Neural crest cell (in vitro differentiated cells): ENCODE results near the gene ALX3. TPM values are rescaled to one million over a fixed set of nuclear protein-coding genes. Genes with fewer than 3 reads are reported as not detected.

Experiments used
- DNase-seq: peaks from one replicate; pipeline ENCODE4 v3.0.0; 2021; ENCODE audit warnings: low read depth, mixed read lengths, low spot score
- H3K27ac Mint-ChIP-seq: one replicate; pipeline ENCODE4 v1.8.0; 2021; ENCODE audit warnings: mild to moderate bottlenecking, mixed read lengths; ENCODE audit not compliant: unreplicated experiment
- H3K27me3 Mint-ChIP-seq: 2 replicates; pipeline ENCODE4 v1.8.0; 2021; ENCODE audit warnings: low read depth, mild to moderate bottlenecking, mixed read lengths
- H3K36me3 Mint-ChIP-seq: 2 replicates; pipeline ENCODE4 v1.8.0; 2021; ENCODE audit warnings: low read depth, mild to moderate bottlenecking, mixed read lengths
- H3K4me1 Mint-ChIP-seq: 2 replicates; pipeline ENCODE4 v1.8.0; 2021; ENCODE audit warnings: mixed read lengths
- H3K4me3 Mint-ChIP-seq: one replicate; pipeline ENCODE4 v1.8.0; 2021; ENCODE audit warnings: mild to moderate bottlenecking, mixed read lengths
- H3K9me3 Mint-ChIP-seq: 2 replicates; pipeline ENCODE4 v1.8.0; 2021; ENCODE audit warnings: mixed read lengths
- total RNA-seq: library from RNA; stranded (reverse); gene quantifications from 2 replicates; pipeline ENCODE4 v1.2.1, GENCODE V29; 2021
- TF ChIP-seq, protein P1 (sequence below): fragments of 200-600 bp; sonication (generic); conservative IDR thresholded peaks from 2 replicates; pipeline ENCODE4 v1.5.0; 2021; ENCODE audit warnings: antibody characterized with exemption, mild to moderate bottlenecking

The ALX3 gene
- total RNA-seq, 1 donor from 2014 or later = 0.21 TPM

DNA sequence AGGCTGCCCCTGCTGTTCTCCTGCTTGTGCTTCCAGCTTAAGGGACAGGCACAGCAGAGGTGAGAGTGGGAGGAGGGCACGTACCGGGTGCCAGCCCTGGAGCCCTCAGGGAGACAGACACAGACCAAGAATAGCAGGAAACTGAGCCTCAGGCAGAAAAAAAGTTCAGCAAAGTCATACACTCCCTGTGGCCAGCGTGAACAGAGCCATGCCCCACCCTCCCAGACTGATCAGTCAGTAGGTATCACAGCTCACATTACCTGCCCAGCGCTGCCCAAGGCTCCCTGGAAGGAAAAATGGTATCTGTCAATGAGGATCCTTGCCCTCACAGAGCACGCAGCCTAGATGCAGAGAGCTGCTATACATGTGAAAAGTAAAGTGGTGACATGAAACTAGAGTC, 43.1 kb upstream of the ALX3 start:
- no peak for DNase-seq
- H3K4me3 Mint-ChIP-seq = no peak overlapping the region
- H3K9me3 Mint-ChIP-seq = no peaks in the 10 kb centered on the region
- H3K4me1 Mint-ChIP-seq = peaks cover 15% of the 10 kb centered on the region
- TF ChIP-seq, protein P1, sequence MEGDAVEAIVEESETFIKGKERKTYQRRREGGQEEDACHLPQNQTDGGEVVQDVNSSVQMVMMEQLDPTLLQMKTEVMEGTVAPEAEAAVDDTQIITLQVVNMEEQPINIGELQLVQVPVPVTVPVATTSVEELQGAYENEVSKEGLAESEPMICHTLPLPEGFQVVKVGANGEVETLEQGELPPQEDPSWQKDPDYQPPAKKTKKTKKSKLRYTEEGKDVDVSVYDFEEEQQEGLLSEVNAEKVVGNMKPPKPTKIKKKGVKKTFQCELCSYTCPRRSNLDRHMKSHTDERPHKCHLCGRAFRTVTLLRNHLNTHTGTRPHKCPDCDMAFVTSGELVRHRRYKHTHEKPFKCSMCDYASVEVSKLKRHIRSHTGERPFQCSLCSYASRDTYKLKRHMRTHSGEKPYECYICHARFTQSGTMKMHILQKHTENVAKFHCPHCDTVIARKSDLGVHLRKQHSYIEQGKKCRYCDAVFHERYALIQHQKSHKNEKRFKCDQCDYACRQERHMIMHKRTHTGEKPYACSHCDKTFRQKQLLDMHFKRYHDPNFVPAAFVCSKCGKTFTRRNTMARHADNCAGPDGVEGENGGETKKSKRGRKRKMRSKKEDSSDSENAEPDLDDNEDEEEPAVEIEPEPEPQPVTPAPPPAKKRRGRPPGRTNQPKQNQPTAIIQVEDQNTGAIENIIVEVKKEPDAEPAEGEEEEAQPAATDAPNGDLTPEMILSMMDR = no peak
- no peak overlapping the region for H3K27ac Mint-ChIP-seq
- no peaks in the 10 kb centered on the region for H3K36me3 Mint-ChIP-seq
- H3K27me3 Mint-ChIP-seq = peaks cover 17% of the 10 kb centered on the region

DNA sequence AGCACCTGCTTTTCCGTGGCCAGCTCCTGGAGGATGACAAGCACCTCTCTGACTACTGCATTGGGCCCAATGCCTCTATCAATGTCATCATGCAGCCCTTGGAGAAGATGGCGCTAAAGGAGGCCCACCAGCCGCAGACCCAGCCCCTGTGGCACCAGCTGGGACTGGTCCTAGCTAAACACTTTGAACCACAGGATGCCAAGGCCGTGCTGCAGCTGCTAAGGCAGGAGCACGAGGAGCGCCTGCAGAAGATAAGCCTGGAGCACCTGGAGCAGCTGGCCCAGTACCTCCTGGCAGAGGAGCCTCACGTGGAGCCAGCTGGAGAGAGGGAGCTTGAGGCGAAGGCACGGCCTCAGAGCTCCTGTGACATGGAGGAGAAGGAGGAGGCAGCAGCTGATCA, 42.2 kb upstream of the ALX3 start:
- H3K9me3 Mint-ChIP-seq = no peaks in the 10 kb centered on the region
- peaks cover 15% of the 10 kb centered on the region for H3K4me1 Mint-ChIP-seq
- H3K4me3 Mint-ChIP-seq = no peak overlapping the region
- peaks cover 17% of the 10 kb centered on the region for H3K27me3 Mint-ChIP-seq
- TF ChIP-seq, protein P1 = no peak
- no peak overlapping the region for H3K27ac Mint-ChIP-seq
- no peak for DNase-seq
- no peaks in the 10 kb centered on the region for H3K36me3 Mint-ChIP-seq

DNA sequence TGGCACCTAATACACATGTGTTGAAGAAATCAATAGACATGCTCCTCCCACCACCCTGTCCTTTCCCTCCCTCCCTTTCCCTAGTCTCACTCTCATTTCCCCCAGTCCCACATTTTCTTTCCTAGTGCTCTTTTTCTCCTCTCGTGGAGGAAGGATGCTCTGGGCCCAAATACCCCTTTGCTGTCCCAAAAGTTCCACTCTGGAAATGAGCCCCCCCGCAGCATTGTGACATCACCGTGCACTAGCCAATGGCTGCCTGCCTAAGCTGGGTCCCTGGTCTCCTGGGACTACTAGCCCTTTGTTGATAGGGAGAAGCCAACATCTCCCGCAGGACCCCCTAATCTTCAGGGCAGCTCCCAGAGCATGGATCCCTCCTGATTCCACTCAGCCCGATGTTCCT, 41.7 kb upstream of the ALX3 start, which contains the start of gene UBL4B:
Gene UBL4B (plus strand): TSS at position 301 of the 400 bp plus-strand sequence. CDS start 92 bp downstream, at position 393.
- TF ChIP-seq, protein P1 = no peak
- DNase-seq = no peak
- peak within 1 kb of the TSS; percentile 29 for H3K27ac Mint-ChIP-seq
- H3K36me3 Mint-ChIP-seq = no peaks in the 10 kb centered on the region
- H3K4me1 Mint-ChIP-seq = peaks cover 15% of the 10 kb centered on the region
- H3K27me3 Mint-ChIP-seq = peaks cover 17% of the 10 kb centered on the region
- H3K9me3 Mint-ChIP-seq = no peaks in the 10 kb centered on the region
- H3K4me3 Mint-ChIP-seq = no peak within 1 kb of the TSS

DNA sequence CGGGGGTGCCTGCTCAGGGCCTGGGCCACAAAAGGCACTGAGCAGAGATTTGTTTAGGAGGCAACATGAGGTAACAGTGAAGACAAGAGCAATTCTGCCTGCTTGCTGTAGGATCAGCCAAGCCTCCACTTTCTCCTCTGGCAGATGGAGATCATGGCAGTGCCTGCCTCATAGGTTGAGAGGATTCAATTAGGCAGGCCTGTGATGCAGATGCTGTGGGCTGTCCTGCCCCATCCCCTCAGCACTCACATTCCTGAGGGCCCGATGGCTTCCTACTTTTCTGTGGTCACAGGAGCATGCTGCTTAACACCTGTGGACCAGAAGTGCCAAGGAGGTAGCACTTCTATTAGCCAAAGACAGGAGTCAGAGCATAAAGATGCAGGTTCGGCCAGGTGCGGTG, 40.6 kb upstream of the ALX3 start:
- no peak overlapping the region for H3K27ac Mint-ChIP-seq
- TF ChIP-seq, protein P1 = no peak
- H3K4me1 Mint-ChIP-seq = peaks cover 11% of the 10 kb centered on the region
- no peaks in the 10 kb centered on the region for H3K36me3 Mint-ChIP-seq
- H3K4me3 Mint-ChIP-seq = no peak overlapping the region
- no peak for DNase-seq
- H3K9me3 Mint-ChIP-seq = no peaks in the 10 kb centered on the region
- H3K27me3 Mint-ChIP-seq = peaks cover 19% of the 10 kb centered on the region

DNA sequence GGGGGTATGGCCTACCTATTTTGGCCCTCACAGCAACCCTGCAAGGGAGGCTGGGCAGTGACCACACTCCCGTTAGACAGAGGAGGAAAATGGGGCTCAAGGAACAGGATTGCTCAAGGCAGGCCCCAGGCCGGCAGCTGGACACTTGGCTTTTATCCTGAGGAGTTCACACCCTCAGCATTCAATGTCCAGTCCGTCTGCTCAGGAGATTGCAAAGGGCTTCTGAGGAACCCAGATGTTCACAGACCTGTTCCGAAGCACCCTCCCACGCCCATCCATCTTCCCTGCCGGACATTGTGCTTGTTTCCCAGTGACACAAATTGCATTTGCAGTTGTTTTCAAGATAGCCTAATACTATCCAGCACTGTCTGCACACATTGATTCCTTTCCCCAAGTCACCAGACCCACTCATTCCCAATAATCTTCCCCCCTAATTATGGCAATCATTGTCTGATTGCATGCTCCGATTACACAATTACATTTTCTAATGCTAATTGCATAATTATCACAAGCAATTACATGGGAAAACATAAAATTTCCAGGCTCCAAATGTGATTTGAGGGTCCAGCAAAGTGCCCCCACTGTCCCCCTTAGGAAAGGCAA, 37.5 kb upstream of the ALX3 start:
- TF ChIP-seq, protein P1 = no peak
- DNase-seq = no peak
- H3K4me3 Mint-ChIP-seq = no peak overlapping the region
- peaks cover 15% of the 10 kb centered on the region for H3K27me3 Mint-ChIP-seq
- H3K4me1 Mint-ChIP-seq = peaks cover 5% of the 10 kb centered on the region
- no peaks in the 10 kb centered on the region for H3K36me3 Mint-ChIP-seq
- no peaks in the 10 kb centered on the region for H3K9me3 Mint-ChIP-seq
- H3K27ac Mint-ChIP-seq = no peak overlapping the region
